Vein endothelial cell (primary cell): ENCODE data around the gene OR52W1. TPM values are rescaled to one million over a fixed set of nuclear protein-coding genes. Genes with fewer than 3 reads are reported as not detected.

ENCODE experiments used
- total RNA-seq: library from RNA; depleted of rRNA; stranded (reverse); fragments of >200 nt; gene quantifications from 2 replicates; pipeline ENCODE4 v1.2.3, GENCODE V29; 2012

Gene OR52W1, protein sequence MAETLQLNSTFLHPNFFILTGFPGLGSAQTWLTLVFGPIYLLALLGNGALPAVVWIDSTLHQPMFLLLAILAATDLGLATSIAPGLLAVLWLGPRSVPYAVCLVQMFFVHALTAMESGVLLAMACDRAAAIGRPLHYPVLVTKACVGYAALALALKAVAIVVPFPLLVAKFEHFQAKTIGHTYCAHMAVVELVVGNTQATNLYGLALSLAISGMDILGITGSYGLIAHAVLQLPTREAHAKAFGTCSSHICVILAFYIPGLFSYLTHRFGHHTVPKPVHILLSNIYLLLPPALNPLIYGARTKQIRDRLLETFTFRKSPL
- not detected in 2 replicates for total RNA-seq

DNA sequence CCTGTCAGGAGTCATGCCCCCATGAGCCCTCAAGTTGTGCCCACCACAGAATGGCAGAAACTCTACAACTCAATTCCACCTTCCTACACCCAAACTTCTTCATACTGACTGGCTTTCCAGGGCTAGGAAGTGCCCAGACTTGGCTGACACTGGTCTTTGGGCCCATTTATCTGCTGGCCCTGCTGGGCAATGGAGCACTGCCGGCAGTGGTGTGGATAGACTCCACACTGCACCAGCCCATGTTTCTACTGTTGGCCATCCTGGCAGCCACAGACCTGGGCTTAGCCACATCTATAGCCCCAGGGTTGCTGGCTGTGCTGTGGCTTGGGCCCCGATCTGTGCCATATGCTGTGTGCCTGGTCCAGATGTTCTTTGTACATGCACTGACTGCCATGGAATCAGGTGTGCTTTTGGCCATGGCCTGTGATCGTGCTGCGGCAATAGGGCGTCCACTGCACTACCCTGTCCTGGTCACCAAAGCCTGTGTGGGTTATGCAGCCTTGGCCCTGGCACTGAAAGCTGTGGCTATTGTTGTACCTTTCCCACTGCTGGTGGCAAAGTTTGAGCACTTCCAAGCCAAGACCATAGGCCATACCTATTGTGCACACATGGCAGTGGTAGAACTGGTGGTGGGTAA lies at the start of gene OR52W1:
Gene OR52W1 (plus strand): TSS at position 51 of the 637 bp plus-strand sequence. CDS start 0 bp downstream, at position 51.

DNA sequence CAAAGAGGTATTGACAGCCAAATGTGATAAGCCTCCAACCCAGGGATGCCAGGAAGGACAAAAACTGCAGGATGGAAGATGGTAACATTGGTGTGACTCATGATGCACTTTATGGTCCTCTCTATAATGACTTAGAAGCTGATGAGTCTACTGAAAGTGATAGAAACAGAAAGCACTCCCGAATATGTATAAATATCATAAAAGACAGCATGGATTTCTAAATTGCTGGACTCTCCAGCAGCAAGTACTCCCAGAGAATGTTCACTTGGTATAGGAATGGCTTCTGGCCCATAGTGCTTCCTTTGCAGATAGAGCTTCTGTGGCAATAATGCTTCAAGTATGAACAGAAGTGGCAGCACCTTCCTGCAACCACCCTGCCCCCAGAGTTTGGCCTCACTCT lies 28.8 kb upstream of the OR52W1 start, which contains the start of gene OR52B2:
Gene OR52B2 (minus strand): TSS at position 101 of the 400 bp plus-strand sequence. CDS start 0 bp downstream, at position 101.

DNA sequence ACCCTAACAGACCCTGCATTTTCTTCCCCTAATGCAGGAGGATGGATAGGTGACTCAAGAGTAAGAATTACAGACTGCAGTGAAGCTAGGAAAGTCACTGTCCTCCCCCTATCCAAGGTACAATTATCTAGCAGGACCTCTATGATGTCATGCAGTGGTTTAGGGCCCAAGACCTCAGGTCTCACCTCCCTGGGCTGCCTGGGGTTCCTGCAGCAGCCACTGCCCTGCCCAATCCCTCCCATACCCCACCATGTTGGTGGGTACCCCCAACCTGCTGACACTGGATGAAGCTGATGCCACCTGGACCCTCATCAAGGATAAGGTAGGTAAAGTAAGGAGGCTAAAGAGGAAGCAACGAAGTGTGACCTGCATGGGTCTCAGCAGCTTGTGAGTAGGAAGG lies 6.3 kb downstream of the OR52W1 start, which contains the start of gene C11orf42:
Gene C11orf42 (plus strand): TSS at position 192 of the 400 bp plus-strand sequence. CDS start 59 bp downstream, at position 251.

DNA sequence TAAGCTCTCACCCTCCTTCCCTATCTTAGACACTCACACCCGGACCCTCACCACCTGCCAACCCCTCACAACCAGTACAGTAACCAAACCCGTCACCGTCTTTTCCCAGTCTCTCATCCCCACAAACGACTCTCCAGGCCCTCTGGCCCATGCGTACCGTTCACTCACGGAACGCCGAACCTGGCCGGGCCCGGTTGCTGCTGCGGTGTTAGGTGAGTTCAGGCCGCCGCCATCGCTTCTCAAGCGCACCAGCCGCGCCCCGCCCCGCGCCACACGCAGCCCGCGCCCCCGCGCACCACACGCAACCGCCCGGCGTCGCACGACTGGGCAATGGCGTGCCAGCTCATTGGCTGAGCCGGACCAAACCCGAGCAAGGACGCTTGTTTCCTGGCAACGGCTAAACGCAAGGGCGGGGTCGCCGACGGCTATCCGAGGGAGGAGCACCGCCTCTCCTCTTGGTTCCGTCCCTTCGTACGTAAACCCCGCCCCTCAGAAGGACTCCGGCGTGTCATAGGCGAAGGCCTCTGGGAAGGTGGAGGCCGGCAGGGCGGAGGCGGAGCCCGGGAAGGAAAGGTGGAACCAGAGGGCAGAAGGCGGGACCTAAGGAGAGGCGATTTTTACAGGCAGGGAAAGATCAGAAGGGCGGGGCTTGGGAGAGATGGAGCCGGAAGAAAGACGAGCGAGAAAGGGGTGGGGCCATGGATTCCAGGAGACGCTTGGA lies 35.5 kb downstream of the OR52W1 start, which contains the start of gene FHIP1B:
Gene FHIP1B (minus strand): TSS at position 250 of the 721 bp plus-strand sequence. CDS start 10,120 bp downstream, outside the sequence.

DNA sequence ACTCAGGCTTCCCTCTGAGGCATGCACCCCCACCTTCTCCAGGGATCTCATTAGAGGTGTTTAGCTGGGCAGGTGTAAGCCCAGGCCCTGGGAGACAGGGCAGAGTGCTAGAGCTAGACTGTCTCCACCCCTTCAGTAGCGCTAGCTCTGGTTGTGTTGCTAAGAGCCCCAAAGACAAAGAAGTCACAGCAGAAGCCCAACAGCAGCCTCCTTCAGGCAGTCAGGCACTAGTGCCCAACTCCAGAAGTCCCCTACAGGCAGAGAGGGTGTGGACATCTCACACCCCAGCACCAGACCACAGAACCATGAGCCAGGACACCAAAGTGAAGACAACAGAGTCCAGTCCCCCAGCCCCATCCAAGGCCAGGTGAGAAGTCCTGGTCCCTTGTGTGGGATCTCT lies 39.9 kb downstream of the OR52W1 start, which contains the start of gene CNGA4:
Gene CNGA4 (plus strand): TSS at position 188 of the 400 bp plus-strand sequence. CDS start 118 bp downstream, at position 306.

Other genes with a start within 250 kb of the OR52W1 start
- gene OR56A5, start 230.7 kb upstream of the OR52W1 start, total RNA-seq, result not detected in 2 replicates
- gene OR52L1, start 212.2 kb upstream of the OR52W1 start, total RNA-seq, result not detected in 2 replicates
- gene OR56A4, start 192.3 kb upstream of the OR52W1 start, total RNA-seq, result not detected in 2 replicates
- gene OR56A1, start 168.5 kb upstream of the OR52W1 start, total RNA-seq, result not detected in 2 replicates
- gene OR56B4, start 91.5 kb upstream of the OR52W1 start, total RNA-seq, result not detected in 2 replicates
- not detected in 2 replicates for gene OR52B2, start 28.9 kb upstream of the OR52W1 start, total RNA-seq
- not detected in 2 replicates for gene C11orf42, start 6.3 kb downstream of the OR52W1 start, total RNA-seq
- gene FHIP1B, start 35.4 kb downstream of the OR52W1 start, total RNA-seq, result 19.0 and 32.3 TPM in 2 replicates
- not detected in 2 replicates for gene CNGA4, start 39.9 kb downstream of the OR52W1 start, total RNA-seq
- not detected in 2 replicates for gene CCKBR, start 60.6 kb downstream of the OR52W1 start, total RNA-seq
- 281 and 346 TPM in 2 replicates for gene CAVIN3, start 121.3 kb downstream of the OR52W1 start, total RNA-seq
- 35.7 and 42.1 TPM in 2 replicates for gene SMPD1, start 191.2 kb downstream of the OR52W1 start, total RNA-seq
- gene APBB1, start 219.9 kb downstream of the OR52W1 start, total RNA-seq, result 38.1 and 57.8 TPM in 2 replicates
- 0.33 and 0.67 TPM in 2 replicates for gene HPX, start 241.8 kb downstream of the OR52W1 start, total RNA-seq